Prostate gland (tissue), 2 donors: ENCODE measurements around the gene EFS. TPM values are rescaled to one million over a fixed set of nuclear protein-coding genes. Genes with fewer than 3 reads are reported as not detected.

ENCODE experiments used
- DNase-seq: peaks from one replicate; pipeline ENCODE4 v3.0.0-alpha.2; 2019; ENCODE audit warnings: low spot score
- H3K27ac ChIP-seq, 2 donors: fragments of 200-600 bp; sonication (generic); 2 replicates each; pipeline ENCODE4 v1.5.1; 2017 to 2019
- H3K27me3 ChIP-seq: fragments of 200-600 bp; sonication (generic); replicated peaks from 2 replicates; pipeline ENCODE4 v1.5.1; 2019; ENCODE audit not compliant: insufficient read depth
- H3K36me3 ChIP-seq, 2 donors: fragments of 200-600 bp; sonication (generic); 1 replicate in 1 of 2; 2 replicates in 1 of 2; pipeline versions ENCODE4 v1.5.1 to v1.8.1; 2017 to 2019
- H3K4me1 ChIP-seq: fragments of 200-600 bp; sonication (generic); replicated peaks from 2 replicates; pipeline ENCODE4 v1.5.1; 2019
- H3K4me3 ChIP-seq, 2 donors: fragments of 200-600 bp; sonication (generic); 2 replicates each; pipeline ENCODE4 v1.5.1; 2017 to 2019
- H3K9me3 ChIP-seq: fragments of 200-600 bp; sonication (generic); 2 replicates; pipeline ENCODE4 v1.5.1; 2017
- POLR2A ChIP-seq: fragments of 450-650 bp; IDR thresholded peaks from one replicate; pipeline ENCODE4 v1.6.1; 2016; ENCODE audit warnings: antibody characterized with exemption, mild to moderate bottlenecking
- POLR2AphosphoS5 ChIP-seq: sonication (generic); formaldehyde crosslinking; IDR thresholded peaks from one replicate; pipeline ENCODE4 v1.6.1; 2017; ENCODE audit warnings: antibody characterized with exemption
- WGBS: methylation state at CpG from one replicate; pipeline ENCODE4 v1.1.5; 2018; 5-methylcytosine and 5-hydroxymethylcytosine counted together
- intact Hi-C: fragments of 100-400 bp; cut with DNase I; formaldehyde crosslinking; loops from one replicate; pipeline ENCODE4 v1.14.2; 2022
- total RNA-seq, 2 donors: library from RNA; depleted of rRNA; stranded (reverse); fragments of >200 nt; gene quantifications; one replicate each; pipeline ENCODE4 v1.1.0, GENCODE V29; 2016
- TF ChIP-seq, protein P1 (sequence below), 4 experiments: fragments of 200-600 bp in 2 of 4; fragments of 450-650 bp in 2 of 4; sonication (generic) in 2 of 4; IDR thresholded peaks; 1 replicate in 3 of 4; 2 replicates in 1 of 4; pipeline ENCODE4 v1.5.1; 2016 to 2019; ENCODE audit warnings: antibody characterized with exemption in 4 of 4, mild to moderate bottlenecking in 2 of 4, moderate library complexity in 2 of 4

Gene EFS
- total RNA-seq, 2 donors from 2014 or later, result 26.5 to 53.2 TPM

DNA sequence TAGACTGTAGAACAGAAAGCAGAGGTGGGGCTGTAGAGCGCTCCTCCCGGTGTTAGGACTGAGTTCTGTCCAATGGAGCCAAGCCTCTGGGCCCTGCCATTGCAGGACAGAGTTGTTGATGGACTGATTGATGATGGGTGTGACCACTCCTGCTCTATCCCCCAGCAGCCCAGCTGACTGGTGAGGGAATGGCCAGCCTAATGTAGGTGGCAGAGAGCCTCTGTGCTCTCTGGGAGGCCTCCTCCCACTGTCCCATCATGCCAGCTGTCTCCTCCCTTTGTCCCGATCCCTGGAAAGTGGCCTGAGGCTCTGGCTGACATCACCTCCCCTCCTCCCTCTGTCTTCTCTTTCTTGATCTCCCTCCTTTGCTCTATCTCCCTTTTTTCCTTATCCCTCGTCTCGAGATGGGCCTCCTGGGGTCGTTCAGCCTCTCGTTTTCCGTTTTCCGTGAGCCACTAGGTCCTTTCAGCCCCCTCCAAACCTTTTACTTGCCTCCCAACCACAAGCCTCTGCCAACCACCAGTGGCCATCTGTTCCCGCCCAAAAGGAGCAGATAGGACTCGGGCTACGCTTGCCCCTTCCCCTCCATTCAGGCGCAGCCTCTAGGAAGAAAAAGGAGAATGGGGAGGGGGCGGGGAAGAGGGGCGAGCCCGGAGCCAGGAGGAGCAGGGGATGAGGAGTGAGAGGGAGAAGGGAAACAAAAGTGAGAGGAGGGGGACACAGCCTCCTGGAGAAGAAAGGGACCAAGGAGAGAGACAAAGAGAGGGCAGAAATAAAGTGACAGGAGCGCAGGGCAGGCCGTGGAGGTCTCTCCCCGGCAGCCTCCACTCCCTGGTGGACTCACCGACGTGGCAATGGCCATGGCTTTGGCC lies 572 bp downstream of the EFS start:
- H3K9me3 ChIP-seq, result no peaks in the 10 kb centered on the region
- WGBS, result 4% methylated on average over 21 of the region's 21 CpGs
- peak; percentile 71 for DNase-seq
- peak overlapping the region; percentile 48 to 55 for H3K4me3 ChIP-seq
- intact Hi-C loops, result no loop called here
- TF ChIP-seq, protein P1, sequence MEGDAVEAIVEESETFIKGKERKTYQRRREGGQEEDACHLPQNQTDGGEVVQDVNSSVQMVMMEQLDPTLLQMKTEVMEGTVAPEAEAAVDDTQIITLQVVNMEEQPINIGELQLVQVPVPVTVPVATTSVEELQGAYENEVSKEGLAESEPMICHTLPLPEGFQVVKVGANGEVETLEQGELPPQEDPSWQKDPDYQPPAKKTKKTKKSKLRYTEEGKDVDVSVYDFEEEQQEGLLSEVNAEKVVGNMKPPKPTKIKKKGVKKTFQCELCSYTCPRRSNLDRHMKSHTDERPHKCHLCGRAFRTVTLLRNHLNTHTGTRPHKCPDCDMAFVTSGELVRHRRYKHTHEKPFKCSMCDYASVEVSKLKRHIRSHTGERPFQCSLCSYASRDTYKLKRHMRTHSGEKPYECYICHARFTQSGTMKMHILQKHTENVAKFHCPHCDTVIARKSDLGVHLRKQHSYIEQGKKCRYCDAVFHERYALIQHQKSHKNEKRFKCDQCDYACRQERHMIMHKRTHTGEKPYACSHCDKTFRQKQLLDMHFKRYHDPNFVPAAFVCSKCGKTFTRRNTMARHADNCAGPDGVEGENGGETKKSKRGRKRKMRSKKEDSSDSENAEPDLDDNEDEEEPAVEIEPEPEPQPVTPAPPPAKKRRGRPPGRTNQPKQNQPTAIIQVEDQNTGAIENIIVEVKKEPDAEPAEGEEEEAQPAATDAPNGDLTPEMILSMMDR (IDR thresholded peaks at IDR 0.05), result peak in 1 of 4 experiments; percentile 2
- TF ChIP-seq POLR2AphosphoS5, result peak; percentile 76
- peak; percentile 42 for TF ChIP-seq POLR2A
- H3K36me3 ChIP-seq, result peaks cover 0 to 5% of the 10 kb centered on the region in 2 donors
- peaks cover 10% of the 10 kb centered on the region for H3K4me1 ChIP-seq
- H3K27me3 ChIP-seq, result no peaks in the 10 kb centered on the region
- peak overlapping the region; percentile 97 to 98 for H3K27ac ChIP-seq

DNA sequence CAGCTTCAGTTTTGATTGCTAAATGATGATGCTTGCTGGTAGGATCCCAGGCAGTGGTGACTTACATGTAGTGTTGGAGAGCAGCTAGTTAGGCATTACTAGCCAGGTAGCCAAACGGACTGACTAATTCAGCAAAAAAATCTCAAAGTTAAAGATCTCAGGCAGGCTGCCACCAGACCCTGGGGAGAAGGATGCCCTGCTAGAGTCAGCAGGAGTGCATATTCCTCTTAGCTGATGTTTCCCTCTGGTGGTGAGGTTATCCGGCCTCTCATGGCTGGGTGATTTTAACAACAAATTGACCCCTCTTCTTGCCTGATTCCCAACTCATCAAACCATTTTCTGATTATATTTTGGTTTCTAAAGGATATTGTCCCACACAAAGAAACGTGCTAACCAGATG lies 2.8 kb downstream of the EFS start:
- Histone ChIP-seq H3K27ac (peak overlapping the region; percentile 2 to 50), H3K36me3 (peaks cover 0 to 5% of the 10 kb centered on the region in 2 donors), H3K4me3 (no peak overlapping the region), H3K27me3 (no peaks in the 10 kb centered on the region), H3K9me3 (no peaks in the 10 kb centered on the region), H3K4me1 (peaks cover 10% of the 10 kb centered on the region)
- intact Hi-C loops, result no loop called here
- WGBS, result 35% methylated on average over 3 of the region's 3 CpGs
- no peak for TF ChIP-seq POLR2AphosphoS5
- TF ChIP-seq, protein P1 (IDR thresholded peaks at IDR 0.05), result peak in 3 of 4 experiments; percentile 21 to 37 (median 28)
- no peak for DNase-seq

DNA sequence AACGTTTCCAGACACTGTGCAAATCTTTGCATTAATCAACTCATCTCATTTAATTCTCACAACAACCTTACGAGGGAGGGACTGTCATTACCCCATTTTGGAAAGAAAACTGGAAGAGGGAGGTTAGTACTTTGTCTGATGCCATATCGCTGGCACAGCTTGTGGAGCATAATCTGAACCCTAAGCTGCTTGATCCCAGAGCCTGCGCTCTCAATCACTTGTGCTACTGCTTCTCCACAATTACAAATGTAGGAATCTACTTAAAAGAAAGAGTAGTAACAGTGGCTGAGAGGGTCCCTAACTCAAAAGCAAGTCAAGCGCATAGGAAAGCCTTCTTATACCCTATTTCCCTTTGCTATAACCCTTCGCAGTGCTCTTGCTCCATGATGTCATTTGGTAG lies 3.2 kb downstream of the EFS start:
- H3K27me3 ChIP-seq, result no peaks in the 10 kb centered on the region
- peaks cover 10% of the 10 kb centered on the region for H3K4me1 ChIP-seq
- H3K36me3 ChIP-seq, result peaks cover 0 to 5% of the 10 kb centered on the region in 2 donors
- peak overlapping the region; percentile 2 to 50 for H3K27ac ChIP-seq
- no peak for DNase-seq
- no peaks in the 10 kb centered on the region for H3K9me3 ChIP-seq
- no peak overlapping the region for H3K4me3 ChIP-seq
- intact Hi-C loops, result no loop called here
- TF ChIP-seq POLR2A (no peak), POLR2AphosphoS5 (no peak)
- TF ChIP-seq, protein P1 (IDR thresholded peaks at IDR 0.05), result no peak
- WGBS, result 71% methylated on average over 6 of the region's 6 CpGs

DNA sequence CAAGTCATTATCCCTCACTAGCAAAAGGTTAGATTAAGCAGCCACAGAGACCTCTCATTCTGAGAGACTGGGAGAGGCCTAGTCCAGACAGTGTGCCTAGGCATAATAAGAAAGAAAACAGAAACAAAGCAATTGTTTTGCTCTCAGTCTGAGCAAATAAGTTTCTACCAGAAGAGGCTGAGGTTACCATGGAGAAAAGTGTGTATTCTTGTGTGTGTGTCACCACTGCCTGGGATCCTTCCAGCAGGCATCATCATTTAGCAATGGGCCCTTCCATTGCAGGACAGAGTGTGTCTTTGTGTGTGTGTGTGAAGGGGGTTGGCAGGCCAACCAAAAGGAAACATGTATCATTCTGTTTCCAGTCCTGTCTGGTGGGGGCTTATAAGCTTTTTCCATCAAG lies 3.7 kb downstream of the EFS start:
- peaks cover 0 to 5% of the 10 kb centered on the region in 2 donors for H3K36me3 ChIP-seq
- H3K4me3 ChIP-seq, result no peak overlapping the region
- no peaks in the 10 kb centered on the region for H3K9me3 ChIP-seq
- TF ChIP-seq POLR2A (no peak), POLR2AphosphoS5 (no peak)
- TF ChIP-seq, protein P1 (IDR thresholded peaks at IDR 0.05), result no peak
- intact Hi-C loops, result no loop called here
- DNase-seq, result no peak
- peak overlapping the region; percentile 2 to 50 for H3K27ac ChIP-seq
- H3K4me1 ChIP-seq, result peaks cover 10% of the 10 kb centered on the region
- no peaks in the 10 kb centered on the region for H3K27me3 ChIP-seq

DNA sequence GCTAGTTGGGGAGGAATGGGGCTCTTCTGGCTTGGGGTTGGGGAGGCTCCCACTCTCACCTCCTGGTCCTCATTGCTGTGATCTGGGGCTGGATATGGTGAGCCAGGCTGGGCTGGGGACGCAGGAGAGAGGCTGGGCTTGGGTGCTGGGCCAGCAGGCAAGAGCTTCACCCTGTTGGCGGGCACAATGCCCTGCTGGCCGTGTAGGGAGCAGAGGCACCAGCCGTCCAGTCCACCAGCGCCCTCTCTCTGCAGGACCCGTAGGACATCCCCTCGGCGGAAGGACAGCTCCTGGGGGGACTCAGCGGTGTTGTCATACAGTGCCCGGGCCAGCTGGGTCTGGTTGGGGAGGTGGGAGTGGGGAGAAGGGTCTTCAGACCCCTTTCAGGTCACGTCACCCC lies 4.5 kb downstream of the EFS start:
- intact Hi-C loops, result no loop called here
- DNase-seq, result no peak
- H3K9me3 ChIP-seq, result no peaks in the 10 kb centered on the region
- H3K4me3 ChIP-seq, result no peak overlapping the region
- peaks cover 0 to 5% of the 10 kb centered on the region in 2 donors for H3K36me3 ChIP-seq
- H3K27ac ChIP-seq, result peak overlapping the region; percentile 2 to 50
- WGBS, result 76% methylated on average over 11 of the region's 11 CpGs
- peaks cover 10% of the 10 kb centered on the region for H3K4me1 ChIP-seq
- no peak for TF ChIP-seq POLR2AphosphoS5
- TF ChIP-seq, protein P1 (IDR thresholded peaks at IDR 0.05), result peak in 2 of 4 experiments; percentile 17 to 22
- TF ChIP-seq POLR2A, result no peak
- H3K27me3 ChIP-seq, result no peaks in the 10 kb centered on the region
